Endothelial cell of umbilical vein (primary cell): ENCODE measurements around the gene CNGB1. TPM values are rescaled to one million over a fixed set of nuclear protein-coding genes. Genes with fewer than 3 reads are reported as not detected.

Experiments used
- BruUV-seq: library from RNA; stranded (reverse); fragments of 400-500 nt; replicated peaks from 2 replicates; lab custom pipeline; 2021; lab: Mats Ljungman, UMichigan
- CTCF ChIA-PET: fragments of 300-600, 350-600 bp; sonication (Branson Sonifier 250); formaldehyde crosslinking; loops from one replicate; lab custom pipeline; 2021; ENCODE audit warnings: antibody characterized with exemption, inconsistent platforms; lab: Charles Lee
- POLR2A ChIA-PET: fragments of 300-600, 350-600 bp; sonication (Branson Sonifier 250); formaldehyde crosslinking; loops from one replicate; lab custom pipeline; 2021; ENCODE audit warnings: antibody characterized with exemption, inconsistent platforms; lab: Charles Lee
- DNase-seq: peaks from one replicate; pipeline ENCODE4 v3.0.0-alpha.2; 2011; ENCODE audit warnings: low read depth, low spot score
- FAIRE-seq: peaks from 2 replicates; lab custom pipeline; 2011; peaks lifted over from hg19 to GRCh38; lab: Jason Lieb, UNC
- H2AFZ ChIP-seq: 2 replicates; pipeline ENCODE4 v1.6.0; 2012; ENCODE audit warnings: low read depth, low read length, control low read depth, inconsistent platforms
- H3K27ac ChIP-seq: 2 replicates; pipeline ENCODE4 v1.5.1; 2011; ENCODE audit warnings: low read depth, mild to moderate bottlenecking, control low read depth, low read length, moderate library complexity; ENCODE audit not compliant: insufficient read depth
- H3K27me3 ChIP-seq, 2 experiments: 2 replicates each; pipeline versions ENCODE4 v1.6.0 to v1.6.1; 2011; ENCODE audit warnings: low read length in 2 of 2, mixed read lengths in 1 of 2; ENCODE audit not compliant: control insufficient read depth in 2 of 2, insufficient read depth in 2 of 2
- H3K36me3 ChIP-seq, 2 experiments: 2 replicates in 1 of 2; 3 replicates in 1 of 2; pipeline ENCODE4 v1.5.1; 2011; ENCODE audit warnings: low read length in 2 of 2, mild to moderate bottlenecking in 1 of 2, moderate library complexity in 1 of 2; ENCODE audit not compliant: control insufficient read depth in 2 of 2, insufficient read depth in 2 of 2; ENCODE audit errors: extremely low read depth in 1 of 2
- H3K4me1 ChIP-seq: 3 replicates; pipeline ENCODE4 v1.5.1; 2011; ENCODE audit warnings: mild to moderate bottlenecking, low read length; ENCODE audit not compliant: control insufficient read depth, insufficient read depth; ENCODE audit errors: extremely low read depth
- H3K4me2 ChIP-seq: 2 replicates; pipeline ENCODE4 v1.6.1; 2011; ENCODE audit warnings: low read length, control low read depth, mixed read lengths; ENCODE audit not compliant: insufficient read depth
- H3K4me3 ChIP-seq, 3 experiments: fragments of 200-600 bp in 1 of 3; sonication (generic), shearing (Covaris generic) in 1 of 3; replicated peaks in 1 of 3; 2 replicates each; pipeline ENCODE4 v1.5.1; 2011 to 2016; ENCODE audit warnings: control low read depth in 3 of 3, low read length in 3 of 3, mild to moderate bottlenecking in 2 of 3, inconsistent platforms in 1 of 3, low read depth in 1 of 3, moderate library complexity in 1 of 3; ENCODE audit not compliant: insufficient read depth in 1 of 3
- H3K79me2 ChIP-seq: 2 replicates; pipeline ENCODE4 v1.6.0; 2012; ENCODE audit warnings: low read length, inconsistent platforms; ENCODE audit not compliant: control insufficient read depth, insufficient read depth
- H3K9ac ChIP-seq: replicated peaks from 2 replicates; pipeline ENCODE3; 2011; ENCODE audit warnings: low read length, control low read depth; ENCODE audit not compliant: insufficient read depth; ENCODE audit errors: extremely low read depth
- H3K9me1 ChIP-seq: replicated peaks from 3 replicates; pipeline ENCODE4 v1.6.0; 2011; ENCODE audit warnings: mild to moderate bottlenecking, low read length; ENCODE audit not compliant: control insufficient read depth, insufficient read depth; ENCODE audit errors: extremely low read depth
- H3K9me3 ChIP-seq: replicated peaks from 2 replicates; pipeline ENCODE4 v1.5.1; 2012; ENCODE audit warnings: low read length, inconsistent platforms; ENCODE audit not compliant: control insufficient read depth, insufficient read depth
- H4K20me1 ChIP-seq: replicated peaks from 2 replicates; pipeline ENCODE3; 2011; ENCODE audit warnings: mild to moderate bottlenecking, low read length; ENCODE audit not compliant: control insufficient read depth, insufficient read depth; ENCODE audit errors: extremely low read depth
- CTCF ChIP-seq, 2 donors: IDR thresholded peaks; 1 replicate in 1 of 2; 2 replicates in 1 of 2; pipeline ENCODE4 v1.5.1; 2011; ENCODE audit warnings: low read length in 2 of 2, mild to moderate bottlenecking in 2 of 2, moderate library complexity in 2 of 2, control low read depth in 1 of 2, inconsistent platforms in 1 of 2, low read depth in 1 of 2; ENCODE audit not compliant: insufficient read depth in 1 of 2; ENCODE audit errors: extremely low read depth in 1 of 2
- EZH2 ChIP-seq: IDR thresholded peaks from 2 replicates; pipeline ENCODE4 v1.6.1; 2012; ENCODE audit warnings: borderline replicate concordance, low read depth, mild to moderate bottlenecking, moderate library complexity, low read length, inconsistent platforms; ENCODE audit not compliant: severe bottlenecking
- FOS ChIP-seq: IDR thresholded peaks from 2 replicates; pipeline ENCODE4 v1.6.1; 2011; ENCODE audit warnings: mild to moderate bottlenecking, low read length, moderate library complexity, borderline replicate concordance; ENCODE audit not compliant: insufficient read depth
- GATA2 ChIP-seq: IDR thresholded peaks from 2 replicates; pipeline ENCODE4 v1.7.0; 2011; ENCODE audit warnings: low read depth, mild to moderate bottlenecking, moderate library complexity, mixed read lengths, low read length; ENCODE audit not compliant: insufficient read length, insufficient read depth
- JUN ChIP-seq: IDR thresholded peaks from 2 replicates; pipeline ENCODE4 v1.6.1; 2011; ENCODE audit warnings: borderline replicate concordance, low read depth; ENCODE audit not compliant: insufficient read length, insufficient read depth
- MAX ChIP-seq: IDR thresholded peaks from 2 replicates; pipeline ENCODE4 v1.6.1; 2011; ENCODE audit not compliant: insufficient read depth, insufficient read length
- MYC ChIP-seq: IDR thresholded peaks from one replicate; pipeline ENCODE4 v1.6.1; 2011; ENCODE audit warnings: mild to moderate bottlenecking, low read depth, low read length
- POLR2A ChIP-seq: IDR thresholded peaks from 2 replicates; pipeline ENCODE4 v1.6.1; 2012; ENCODE audit warnings: low read depth, mild to moderate bottlenecking, control low read depth, low read length
- POLR2AphosphoS5 ChIP-seq: IDR thresholded peaks from 2 replicates; pipeline ENCODE4 v1.6.1; 2012; ENCODE audit warnings: low read depth, mild to moderate bottlenecking, control low read depth, low read length, moderate library complexity; ENCODE audit not compliant: insufficient read depth
- dilution Hi-C: fragments of 300-500 bp; cut with MboI; formaldehyde crosslinking; loops from one replicate; pipeline ENCODE4 v1.15.0; 2019; ENCODE audit warnings: low sequenced_read_pairs; ENCODE audit not compliant: extremely low pct_ligation_motif_present
- intact Hi-C: fragments of 100-400 bp; cut with micrococcal nuclease; formaldehyde crosslinking; loops from one replicate; pipeline ENCODE4 v1.10.0; 2022
- polyA plus RNA-seq, 4 experiments: library from polyadenylated mRNA; depleted of rRNA in 3 of 4; stranded (reverse) in 3 of 4; unstranded in 1 of 4; fragments of >200 nt; gene quantifications; 2 replicates each; pipeline versions ENCODE4 v1.2.1 to v1.2.3, GENCODE V29; 2011 to 2012; ENCODE audit warnings: missing spikeins in 1 of 4
- total RNA-seq: library from RNA; stranded (reverse); gene quantifications from 2 replicates; pipeline ENCODE4 v1.2.3, GENCODE V29; 2021

CNGB1 gene
- total and polyA plus RNA-seq, 2 donors (not counting 3 experiments of a cell fraction or from before 2014, with no cell fraction given) = not detected

- Histone ChIP-seq H3K9ac (peak overlapping the region; percentile 68), H3K4me3 (peak overlapping the region; percentile 25 to 90 (median 38)), H2AFZ (peak overlapping the region; percentile 2), H3K9me1 (no peaks in the 10 kb centered on the region), H4K20me1 (no peaks in the 10 kb centered on the region), H3K36me3 (peaks cover 2 to 14% of the 10 kb centered on the region in 2 experiments), H3K9me3 (no peaks in the 10 kb centered on the region), H3K27me3 (no peaks in the 10 kb centered on the region), H3K4me2 (peak overlapping the region; percentile 53), H3K27ac (no peak overlapping the region), H3K4me1 (peaks cover 23% of the 10 kb centered on the region), H3K79me2 (peaks cover 4% of the 10 kb centered on the region)
- dilution Hi-C loops (no loop called here), intact Hi-C loops (no loop called here)
- POLR2A ChIA-PET = no interaction called here
- CTCF ChIA-PET = interaction anchor here (0.7 to 3.5 kb wide), 14 partner anchors 10 to 423 kb away, joined by 3 to 36 read pairs (median 4); partner anchors contain the start of gene CFAP20
- peak; percentile 75 for FAIRE-seq
- TSS peak; percentile 18 for BruUV-seq
- no peak for TF ChIP-seq EZH2
- TF ChIP-seq CTCF (IDR thresholded peaks at IDR 0.05; ENCODE audit: extremely low read depth in 1 of 2, insufficient read depth in 1 of 2, low read depth in 1 of 2, low read length in 2 of 2) = no peak
- no peak for TF ChIP-seq GATA2
- no peak for TF ChIP-seq JUN
- no peak for TF ChIP-seq POLR2A
- peak; percentile 25 for DNase-seq
Measured at GRCh38 chr16:57999366-57999970, 28.5 kb upstream of the CNGB1 start.

GRCh38 chr16:57998992-57999365 is 28.1 kb upstream of the CNGB1 start:
- DNase-seq (no peak), FAIRE-seq (no peak)
- no peaks in the 10 kb centered on the region for H3K9me1 ChIP-seq
- POLR2A ChIA-PET = no interaction called here
- H3K27ac ChIP-seq = no peak overlapping the region
- peaks cover 2 to 15% of the 10 kb centered on the region in 2 experiments for H3K36me3 ChIP-seq
- peaks cover 23% of the 10 kb centered on the region for H3K4me1 ChIP-seq
- no peaks in the 10 kb centered on the region for H3K27me3 ChIP-seq
- H3K4me2 ChIP-seq = peak overlapping the region; percentile 53
- no peak overlapping the region for H2AFZ ChIP-seq
- dilution Hi-C loops (no loop called here), intact Hi-C loops (no loop called here)
- BruUV-seq = no TSS peak
- no peaks in the 10 kb centered on the region for H4K20me1 ChIP-seq
- no peak overlapping the region for H3K9ac ChIP-seq
- H3K79me2 ChIP-seq = peaks cover 4% of the 10 kb centered on the region
- no peaks in the 10 kb centered on the region for H3K9me3 ChIP-seq
- CTCF ChIA-PET = interaction anchor here (1.4 to 3.5 kb wide), 6 partner anchors 18 to 408 kb away, joined by 3 to 36 read pairs (median 4); no protein-coding TSS in a partner anchor
- no peak overlapping the region for H3K4me3 ChIP-seq
- TF ChIP-seq JUN (no peak), EZH2 (no peak), GATA2 (no peak), FOS (no peak), MYC (no peak), MAX (no peak), CTCF (IDR thresholded peaks at IDR 0.05; ENCODE audit: extremely low read depth in 1 of 2, insufficient read depth in 1 of 2, low read depth in 1 of 2, low read length in 2 of 2) (no peak), POLR2A (no peak), POLR2AphosphoS5 (no peak)
